ENCODE results near the gene SYT7. TPM values are rescaled to one million over a fixed set of nuclear protein-coding genes. Genes with fewer than 3 reads are reported as not detected.

The SYT7 gene
- total RNA-seq, 1 experiment from 2014 or later: 2.5 TPM

DNA sequence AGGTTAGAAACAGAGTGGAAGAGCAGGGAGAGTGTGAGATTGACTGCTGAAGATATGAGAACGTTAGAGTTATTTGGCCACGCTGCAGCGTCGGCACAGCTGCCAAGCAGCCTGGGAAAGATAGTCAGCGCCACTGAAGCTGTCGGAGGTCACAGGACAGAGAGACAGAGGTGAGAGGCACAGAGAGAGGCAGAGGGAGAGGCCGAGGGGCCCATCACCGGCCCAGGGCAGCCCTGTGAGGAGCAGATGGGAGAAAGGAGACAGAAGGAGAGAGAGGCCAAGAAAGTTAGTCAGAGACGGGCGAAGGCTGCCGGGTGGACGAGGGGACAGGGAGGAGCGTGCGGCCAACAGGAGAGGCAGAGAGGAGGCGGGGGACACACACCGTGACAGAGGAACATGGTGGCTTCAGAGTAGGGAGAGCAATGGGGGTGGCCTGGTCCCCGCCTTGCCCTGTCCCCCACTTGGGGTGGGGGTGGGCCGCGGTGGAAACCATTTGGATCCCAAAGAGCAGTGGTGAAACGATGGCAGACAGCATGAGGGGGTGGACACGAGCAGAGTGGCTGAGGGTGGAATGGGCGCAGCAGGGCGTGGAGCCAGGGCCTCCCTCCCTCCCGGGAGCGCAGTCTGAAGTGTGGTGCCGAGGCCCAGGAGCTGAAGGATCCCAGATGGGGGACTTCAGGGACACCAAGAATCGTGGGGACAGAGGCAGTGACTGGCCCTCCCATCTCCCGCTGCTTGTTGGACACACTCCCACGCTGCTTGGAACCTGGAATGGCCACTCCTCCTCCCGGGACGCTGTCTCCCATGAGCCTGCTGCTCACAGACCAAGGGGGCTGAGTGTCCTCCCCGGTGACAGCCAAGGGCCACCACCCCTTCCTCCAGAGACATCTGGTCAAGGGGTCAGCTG lies 45.7 kb downstream of the SYT7 start:
- ChIA-PET CTCF (no interaction called here), POLR2A (no interaction called here)
- in situ Hi-C loops (cut with HindIII; ENCODE audit: low pct_unique_long_range_greater_than_20kb, low sequenced_read_pairs) (no loop called here), intact Hi-C loops (cut with micrococcal nuclease; ENCODE audit: unreplicated experiment) (no loop called here)
- H3K4me3 ChIP-seq (ENCODE audit: low read depth in 2 of 2, low read length in 2 of 2): no peak overlapping the region
- no peaks in the 10 kb centered on the region for H3K36me3 ChIP-seq (ENCODE audit: control insufficient read depth, insufficient read depth, low read length)
- no peak overlapping the region for H3K27ac ChIP-seq (ENCODE audit: low read length)
- BruUV-seq (replicated peaks): no TSS peak
- no peaks in the 10 kb centered on the region for H3K9me3 ChIP-seq (ENCODE audit: control insufficient read depth, insufficient read depth, low read depth, low read length)
- TF ChIP-seq, protein P1, sequence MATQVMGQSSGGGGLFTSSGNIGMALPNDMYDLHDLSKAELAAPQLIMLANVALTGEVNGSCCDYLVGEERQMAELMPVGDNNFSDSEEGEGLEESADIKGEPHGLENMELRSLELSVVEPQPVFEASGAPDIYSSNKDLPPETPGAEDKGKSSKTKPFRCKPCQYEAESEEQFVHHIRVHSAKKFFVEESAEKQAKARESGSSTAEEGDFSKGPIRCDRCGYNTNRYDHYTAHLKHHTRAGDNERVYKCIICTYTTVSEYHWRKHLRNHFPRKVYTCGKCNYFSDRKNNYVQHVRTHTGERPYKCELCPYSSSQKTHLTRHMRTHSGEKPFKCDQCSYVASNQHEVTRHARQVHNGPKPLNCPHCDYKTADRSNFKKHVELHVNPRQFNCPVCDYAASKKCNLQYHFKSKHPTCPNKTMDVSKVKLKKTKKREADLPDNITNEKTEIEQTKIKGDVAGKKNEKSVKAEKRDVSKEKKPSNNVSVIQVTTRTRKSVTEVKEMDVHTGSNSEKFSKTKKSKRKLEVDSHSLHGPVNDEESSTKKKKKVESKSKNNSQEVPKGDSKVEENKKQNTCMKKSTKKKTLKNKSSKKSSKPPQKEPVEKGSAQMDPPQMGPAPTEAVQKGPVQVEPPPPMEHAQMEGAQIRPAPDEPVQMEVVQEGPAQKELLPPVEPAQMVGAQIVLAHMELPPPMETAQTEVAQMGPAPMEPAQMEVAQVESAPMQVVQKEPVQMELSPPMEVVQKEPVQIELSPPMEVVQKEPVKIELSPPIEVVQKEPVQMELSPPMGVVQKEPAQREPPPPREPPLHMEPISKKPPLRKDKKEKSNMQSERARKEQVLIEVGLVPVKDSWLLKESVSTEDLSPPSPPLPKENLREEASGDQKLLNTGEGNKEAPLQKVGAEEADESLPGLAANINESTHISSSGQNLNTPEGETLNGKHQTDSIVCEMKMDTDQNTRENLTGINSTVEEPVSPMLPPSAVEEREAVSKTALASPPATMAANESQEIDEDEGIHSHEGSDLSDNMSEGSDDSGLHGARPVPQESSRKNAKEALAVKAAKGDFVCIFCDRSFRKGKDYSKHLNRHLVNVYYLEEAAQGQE (IDR thresholded peaks at IDR 0.05; ENCODE audit: insufficient read depth in 1 of 2, low read depth in 2 of 2, low read length in 1 of 2): no peak
- TF ChIP-seq TCF7L2 (IDR thresholded peaks at IDR 0.05; ENCODE audit: low read depth, low read length): no peak
- H3K27me3 ChIP-seq (ENCODE audit: control insufficient read depth, insufficient read depth, low read length): no peaks in the 10 kb centered on the region
- ATAC-seq (no peak), DNase-seq (ENCODE audit: low read depth, low spot score) (no peak)
- H3K4me1 ChIP-seq (ENCODE audit: control insufficient read depth, insufficient read depth, low read length): no peaks in the 10 kb centered on the region

DNA sequence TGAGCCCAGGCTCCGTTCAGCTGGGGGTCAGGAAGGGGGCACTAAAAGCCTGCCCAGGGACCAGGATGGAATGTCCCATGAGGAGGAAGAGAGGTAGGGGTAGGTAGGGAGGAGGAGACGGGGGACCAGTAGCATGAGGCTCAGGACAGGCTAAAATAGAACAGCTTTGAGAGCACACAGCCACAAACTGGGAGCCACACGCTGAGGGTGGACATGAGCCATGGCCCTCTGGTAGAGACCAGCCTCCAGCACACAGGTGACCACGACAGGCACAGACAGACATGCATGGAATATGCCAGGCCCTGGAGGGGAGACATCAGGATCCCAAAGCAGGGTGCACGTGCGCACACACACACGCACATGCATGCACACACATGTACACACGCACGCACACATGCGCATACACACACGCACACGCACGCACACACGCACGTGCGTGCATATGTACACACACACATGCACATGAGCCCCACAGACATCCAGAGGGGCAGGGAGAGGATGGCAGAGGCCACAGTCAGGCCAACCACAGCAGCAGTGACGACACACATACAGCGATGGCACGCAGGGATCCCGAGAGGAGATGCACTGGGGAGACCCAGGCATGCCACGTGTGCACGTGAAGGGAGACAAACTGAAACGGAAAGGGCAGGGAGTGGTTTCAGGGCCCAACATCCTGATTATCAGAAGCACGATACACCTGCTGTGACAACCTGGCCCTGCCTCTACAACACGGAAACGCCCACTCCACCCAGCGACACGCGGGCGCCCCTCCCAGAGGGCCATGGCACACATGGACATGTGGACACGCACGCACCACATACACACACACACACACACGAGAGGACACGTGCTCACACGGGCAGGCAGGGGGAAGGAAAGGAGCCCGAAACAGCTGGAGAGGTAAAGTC lies 46.6 kb downstream of the SYT7 start:
- intact Hi-C loops (cut with micrococcal nuclease; ENCODE audit: unreplicated experiment) (no loop called here), in situ Hi-C loops (cut with HindIII; ENCODE audit: low pct_unique_long_range_greater_than_20kb, low sequenced_read_pairs) (no loop called here)
- Histone ChIP-seq H3K4me1 (ENCODE audit: control insufficient read depth, insufficient read depth, low read length) (no peaks in the 10 kb centered on the region), H3K4me3 (ENCODE audit: low read depth in 2 of 2, low read length in 2 of 2) (no peak overlapping the region), H3K9me3 (ENCODE audit: control insufficient read depth, insufficient read depth, low read depth, low read length) (no peaks in the 10 kb centered on the region), H3K36me3 (ENCODE audit: control insufficient read depth, insufficient read depth, low read length) (no peaks in the 10 kb centered on the region), H3K27me3 (ENCODE audit: control insufficient read depth, insufficient read depth, low read length) (no peaks in the 10 kb centered on the region), H3K27ac (ENCODE audit: low read length) (no peak overlapping the region)
- no peak for ATAC-seq
- POLR2A ChIA-PET: no interaction called here
- no peak for TF ChIP-seq TCF7L2 (IDR thresholded peaks at IDR 0.05; ENCODE audit: low read depth, low read length)
- TF ChIP-seq, protein P1 (IDR thresholded peaks at IDR 0.05; ENCODE audit: insufficient read depth in 1 of 2, low read depth in 2 of 2, low read length in 1 of 2): no peak
- TF ChIP-seq CTCF (IDR thresholded peaks at IDR 0.05): no peak
- no peak for TF ChIP-seq SIN3A (IDR thresholded peaks at IDR 0.05; ENCODE audit: borderline replicate concordance, insufficient read depth, low read depth, low read length)
- no peak for TF ChIP-seq POLR2AphosphoS5 (IDR thresholded peaks at IDR 0.05; ENCODE audit: low read depth, low read length)
- no peak for DNase-seq (ENCODE audit: low read depth, low spot score)
- BruUV-seq (replicated peaks): no TSS peak
- CTCF ChIA-PET: no interaction called here
